Endothelial cell of umbilical vein (primary cell): ENCODE results near the gene NMT2. TPM values are rescaled to one million over a fixed set of nuclear protein-coding genes. Genes with fewer than 3 reads are reported as not detected.

Source experiments
- BruUV-seq: library from RNA; stranded (reverse); fragments of 400-500 nt; replicated peaks from 2 replicates; lab custom pipeline; 2021; lab: Mats Ljungman, UMichigan
- CTCF ChIA-PET: fragments of 300-600, 350-600 bp; sonication (Branson Sonifier 250); formaldehyde crosslinking; loops from one replicate; lab custom pipeline; 2021; ENCODE audit warnings: antibody characterized with exemption, inconsistent platforms; lab: Charles Lee
- POLR2A ChIA-PET: fragments of 300-600, 350-600 bp; sonication (Branson Sonifier 250); formaldehyde crosslinking; loops from one replicate; lab custom pipeline; 2021; ENCODE audit warnings: antibody characterized with exemption, inconsistent platforms; lab: Charles Lee
- DNase-seq: peaks from one replicate; pipeline ENCODE4 v3.0.0-alpha.2; 2011; ENCODE audit warnings: low read depth, low spot score
- FAIRE-seq: peaks from 2 replicates; lab custom pipeline; 2011; peaks lifted over from hg19 to GRCh38; lab: Jason Lieb, UNC
- H2AFZ ChIP-seq: 2 replicates; pipeline ENCODE4 v1.6.0; 2012; ENCODE audit warnings: low read depth, low read length, control low read depth, inconsistent platforms
- H3K27ac ChIP-seq: 2 replicates; pipeline ENCODE4 v1.5.1; 2011; ENCODE audit warnings: low read depth, mild to moderate bottlenecking, control low read depth, low read length, moderate library complexity; ENCODE audit not compliant: insufficient read depth
- H3K27me3 ChIP-seq, 2 experiments: 2 replicates each; pipeline versions ENCODE4 v1.6.0 to v1.6.1; 2011; ENCODE audit warnings: low read length in 2 of 2, mixed read lengths in 1 of 2; ENCODE audit not compliant: control insufficient read depth in 2 of 2, insufficient read depth in 2 of 2
- H3K36me3 ChIP-seq, 2 experiments: 2 replicates in 1 of 2; 3 replicates in 1 of 2; pipeline ENCODE4 v1.5.1; 2011; ENCODE audit warnings: low read length in 2 of 2, mild to moderate bottlenecking in 1 of 2, moderate library complexity in 1 of 2; ENCODE audit not compliant: control insufficient read depth in 2 of 2, insufficient read depth in 2 of 2; ENCODE audit errors: extremely low read depth in 1 of 2
- H3K4me1 ChIP-seq: 3 replicates; pipeline ENCODE4 v1.5.1; 2011; ENCODE audit warnings: mild to moderate bottlenecking, low read length; ENCODE audit not compliant: control insufficient read depth, insufficient read depth; ENCODE audit errors: extremely low read depth
- H3K4me2 ChIP-seq: 2 replicates; pipeline ENCODE4 v1.6.1; 2011; ENCODE audit warnings: low read length, control low read depth, mixed read lengths; ENCODE audit not compliant: insufficient read depth
- H3K4me3 ChIP-seq, 3 experiments: fragments of 200-600 bp in 1 of 3; sonication (generic), shearing (Covaris generic) in 1 of 3; replicated peaks in 1 of 3; 2 replicates each; pipeline ENCODE4 v1.5.1; 2011 to 2016; ENCODE audit warnings: control low read depth in 3 of 3, low read length in 3 of 3, mild to moderate bottlenecking in 2 of 3, inconsistent platforms in 1 of 3, low read depth in 1 of 3, moderate library complexity in 1 of 3; ENCODE audit not compliant: insufficient read depth in 1 of 3
- H3K79me2 ChIP-seq: 2 replicates; pipeline ENCODE4 v1.6.0; 2012; ENCODE audit warnings: low read length, inconsistent platforms; ENCODE audit not compliant: control insufficient read depth, insufficient read depth
- H3K9ac ChIP-seq: replicated peaks from 2 replicates; pipeline ENCODE3; 2011; ENCODE audit warnings: low read length, control low read depth; ENCODE audit not compliant: insufficient read depth; ENCODE audit errors: extremely low read depth
- H3K9me1 ChIP-seq: replicated peaks from 3 replicates; pipeline ENCODE4 v1.6.0; 2011; ENCODE audit warnings: mild to moderate bottlenecking, low read length; ENCODE audit not compliant: control insufficient read depth, insufficient read depth; ENCODE audit errors: extremely low read depth
- H3K9me3 ChIP-seq: replicated peaks from 2 replicates; pipeline ENCODE4 v1.5.1; 2012; ENCODE audit warnings: low read length, inconsistent platforms; ENCODE audit not compliant: control insufficient read depth, insufficient read depth
- H4K20me1 ChIP-seq: replicated peaks from 2 replicates; pipeline ENCODE3; 2011; ENCODE audit warnings: mild to moderate bottlenecking, low read length; ENCODE audit not compliant: control insufficient read depth, insufficient read depth; ENCODE audit errors: extremely low read depth
- CTCF ChIP-seq, 2 donors: IDR thresholded peaks; 1 replicate in 1 of 2; 2 replicates in 1 of 2; pipeline ENCODE4 v1.5.1; 2011; ENCODE audit warnings: low read length in 2 of 2, mild to moderate bottlenecking in 2 of 2, moderate library complexity in 2 of 2, control low read depth in 1 of 2, inconsistent platforms in 1 of 2, low read depth in 1 of 2; ENCODE audit not compliant: insufficient read depth in 1 of 2; ENCODE audit errors: extremely low read depth in 1 of 2
- EZH2 ChIP-seq: IDR thresholded peaks from 2 replicates; pipeline ENCODE4 v1.6.1; 2012; ENCODE audit warnings: borderline replicate concordance, low read depth, mild to moderate bottlenecking, moderate library complexity, low read length, inconsistent platforms; ENCODE audit not compliant: severe bottlenecking
- FOS ChIP-seq: IDR thresholded peaks from 2 replicates; pipeline ENCODE4 v1.6.1; 2011; ENCODE audit warnings: mild to moderate bottlenecking, low read length, moderate library complexity, borderline replicate concordance; ENCODE audit not compliant: insufficient read depth
- GATA2 ChIP-seq: IDR thresholded peaks from 2 replicates; pipeline ENCODE4 v1.7.0; 2011; ENCODE audit warnings: low read depth, mild to moderate bottlenecking, moderate library complexity, mixed read lengths, low read length; ENCODE audit not compliant: insufficient read length, insufficient read depth
- JUN ChIP-seq: IDR thresholded peaks from 2 replicates; pipeline ENCODE4 v1.6.1; 2011; ENCODE audit warnings: borderline replicate concordance, low read depth; ENCODE audit not compliant: insufficient read length, insufficient read depth
- MYC ChIP-seq: IDR thresholded peaks from one replicate; pipeline ENCODE4 v1.6.1; 2011; ENCODE audit warnings: mild to moderate bottlenecking, low read depth, low read length
- POLR2AphosphoS5 ChIP-seq: IDR thresholded peaks from 2 replicates; pipeline ENCODE4 v1.6.1; 2012; ENCODE audit warnings: low read depth, mild to moderate bottlenecking, control low read depth, low read length, moderate library complexity; ENCODE audit not compliant: insufficient read depth
- dilution Hi-C: fragments of 300-500 bp; cut with MboI; formaldehyde crosslinking; loops from one replicate; pipeline ENCODE4 v1.15.0; 2019; ENCODE audit warnings: low sequenced_read_pairs; ENCODE audit not compliant: extremely low pct_ligation_motif_present
- intact Hi-C: fragments of 100-400 bp; cut with micrococcal nuclease; formaldehyde crosslinking; loops from one replicate; pipeline ENCODE4 v1.10.0; 2022
- polyA plus RNA-seq, 4 experiments: library from polyadenylated mRNA; depleted of rRNA in 3 of 4; stranded (reverse) in 3 of 4; unstranded in 1 of 4; fragments of >200 nt; gene quantifications; 2 replicates each; pipeline versions ENCODE4 v1.2.1 to v1.2.3, GENCODE V29; 2011 to 2012; ENCODE audit warnings: missing spikeins in 1 of 4
- total RNA-seq: library from RNA; stranded (reverse); gene quantifications from 2 replicates; pipeline ENCODE4 v1.2.3, GENCODE V29; 2021

Gene NMT2
- total and polyA plus RNA-seq, 2 donors (not counting 3 experiments of a cell fraction or from before 2014, with no cell fraction given), result 39.0 to 109 TPM

GRCh38 chr10:15172306-15172840 lies 3.9 kb upstream of the NMT2 start:
- no peak overlapping the region for H2AFZ ChIP-seq
- no peak overlapping the region for H3K27ac ChIP-seq
- no peaks in the 10 kb centered on the region for H3K9me1 ChIP-seq
- DNase-seq, result no peak
- H3K9me3 ChIP-seq, result no peaks in the 10 kb centered on the region
- H3K4me2 ChIP-seq, result no peak overlapping the region
- TF ChIP-seq GATA2, result no peak
- TF ChIP-seq CTCF (IDR thresholded peaks at IDR 0.05; ENCODE audit: extremely low read depth in 1 of 2, insufficient read depth in 1 of 2, low read depth in 1 of 2, low read length in 2 of 2), result no peak
- no peak for TF ChIP-seq EZH2
- no peak for TF ChIP-seq MYC
- no peak for TF ChIP-seq FOS
- TF ChIP-seq POLR2AphosphoS5, result no peak
- TF ChIP-seq JUN, result no peak
- H3K36me3 ChIP-seq, result no peaks in the 10 kb centered on the region
- CTCF ChIA-PET, result interaction anchor here (1.2 to 1.7 kb wide), 2 partner anchors 10 to 20 kb away, joined by 3 read pairs; no protein-coding TSS in a partner anchor
- peaks cover 10% of the 10 kb centered on the region for H3K79me2 ChIP-seq
- H4K20me1 ChIP-seq, result no peaks in the 10 kb centered on the region
- POLR2A ChIA-PET, result no interaction called here
- no peak overlapping the region for H3K9ac ChIP-seq
- dilution Hi-C loops (no loop called here), intact Hi-C loops (no loop called here)
- no TSS peak for BruUV-seq
- H3K4me3 ChIP-seq, result no peak overlapping the region
- FAIRE-seq, result no peak
- H3K4me1 ChIP-seq, result peaks cover 23% of the 10 kb centered on the region
- H3K27me3 ChIP-seq, result no peaks in the 10 kb centered on the region
